Endothelial cell of umbilical vein (primary cell): ENCODE data around the gene BMPER. TPM values are rescaled to one million over a fixed set of nuclear protein-coding genes. Genes with fewer than 3 reads are reported as not detected.

ENCODE experiments used
- BruUV-seq: library from RNA; stranded (reverse); fragments of 400-500 nt; replicated peaks from 2 replicates; lab custom pipeline; 2021; lab: Mats Ljungman, UMichigan
- CTCF ChIA-PET: fragments of 300-600, 350-600 bp; sonication (Branson Sonifier 250); formaldehyde crosslinking; loops from one replicate; lab custom pipeline; 2021; ENCODE audit warnings: antibody characterized with exemption, inconsistent platforms; lab: Charles Lee
- POLR2A ChIA-PET: fragments of 300-600, 350-600 bp; sonication (Branson Sonifier 250); formaldehyde crosslinking; loops from one replicate; lab custom pipeline; 2021; ENCODE audit warnings: antibody characterized with exemption, inconsistent platforms; lab: Charles Lee
- DNase-seq: peaks from one replicate; pipeline ENCODE4 v3.0.0-alpha.2; 2011; ENCODE audit warnings: low read depth, low spot score
- FAIRE-seq: peaks from 2 replicates; lab custom pipeline; 2011; peaks lifted over from hg19 to GRCh38; lab: Jason Lieb, UNC
- H2AFZ ChIP-seq: 2 replicates; pipeline ENCODE4 v1.6.0; 2012; ENCODE audit warnings: low read depth, low read length, control low read depth, inconsistent platforms
- H3K27ac ChIP-seq: 2 replicates; pipeline ENCODE4 v1.5.1; 2011; ENCODE audit warnings: low read depth, mild to moderate bottlenecking, control low read depth, low read length, moderate library complexity; ENCODE audit not compliant: insufficient read depth
- H3K27me3 ChIP-seq, 2 experiments: 2 replicates each; pipeline versions ENCODE4 v1.6.0 to v1.6.1; 2011; ENCODE audit warnings: low read length in 2 of 2, mixed read lengths in 1 of 2; ENCODE audit not compliant: control insufficient read depth in 2 of 2, insufficient read depth in 2 of 2
- H3K36me3 ChIP-seq, 2 experiments: 2 replicates in 1 of 2; 3 replicates in 1 of 2; pipeline ENCODE4 v1.5.1; 2011; ENCODE audit warnings: low read length in 2 of 2, mild to moderate bottlenecking in 1 of 2, moderate library complexity in 1 of 2; ENCODE audit not compliant: control insufficient read depth in 2 of 2, insufficient read depth in 2 of 2; ENCODE audit errors: extremely low read depth in 1 of 2
- H3K4me1 ChIP-seq: 3 replicates; pipeline ENCODE4 v1.5.1; 2011; ENCODE audit warnings: mild to moderate bottlenecking, low read length; ENCODE audit not compliant: control insufficient read depth, insufficient read depth; ENCODE audit errors: extremely low read depth
- H3K4me2 ChIP-seq: 2 replicates; pipeline ENCODE4 v1.6.1; 2011; ENCODE audit warnings: low read length, control low read depth, mixed read lengths; ENCODE audit not compliant: insufficient read depth
- H3K4me3 ChIP-seq, 3 experiments: fragments of 200-600 bp in 1 of 3; sonication (generic), shearing (Covaris generic) in 1 of 3; replicated peaks in 1 of 3; 2 replicates each; pipeline ENCODE4 v1.5.1; 2011 to 2016; ENCODE audit warnings: control low read depth in 3 of 3, low read length in 3 of 3, mild to moderate bottlenecking in 2 of 3, inconsistent platforms in 1 of 3, low read depth in 1 of 3, moderate library complexity in 1 of 3; ENCODE audit not compliant: insufficient read depth in 1 of 3
- H3K79me2 ChIP-seq: 2 replicates; pipeline ENCODE4 v1.6.0; 2012; ENCODE audit warnings: low read length, inconsistent platforms; ENCODE audit not compliant: control insufficient read depth, insufficient read depth
- H3K9ac ChIP-seq: replicated peaks from 2 replicates; pipeline ENCODE3; 2011; ENCODE audit warnings: low read length, control low read depth; ENCODE audit not compliant: insufficient read depth; ENCODE audit errors: extremely low read depth
- H3K9me1 ChIP-seq: replicated peaks from 3 replicates; pipeline ENCODE4 v1.6.0; 2011; ENCODE audit warnings: mild to moderate bottlenecking, low read length; ENCODE audit not compliant: control insufficient read depth, insufficient read depth; ENCODE audit errors: extremely low read depth
- H3K9me3 ChIP-seq: replicated peaks from 2 replicates; pipeline ENCODE4 v1.5.1; 2012; ENCODE audit warnings: low read length, inconsistent platforms; ENCODE audit not compliant: control insufficient read depth, insufficient read depth
- H4K20me1 ChIP-seq: replicated peaks from 2 replicates; pipeline ENCODE3; 2011; ENCODE audit warnings: mild to moderate bottlenecking, low read length; ENCODE audit not compliant: control insufficient read depth, insufficient read depth; ENCODE audit errors: extremely low read depth
- FOS ChIP-seq: IDR thresholded peaks from 2 replicates; pipeline ENCODE4 v1.6.1; 2011; ENCODE audit warnings: mild to moderate bottlenecking, low read length, moderate library complexity, borderline replicate concordance; ENCODE audit not compliant: insufficient read depth
- GATA2 ChIP-seq: IDR thresholded peaks from 2 replicates; pipeline ENCODE4 v1.7.0; 2011; ENCODE audit warnings: low read depth, mild to moderate bottlenecking, moderate library complexity, mixed read lengths, low read length; ENCODE audit not compliant: insufficient read length, insufficient read depth
- POLR2A ChIP-seq: IDR thresholded peaks from 2 replicates; pipeline ENCODE4 v1.6.1; 2012; ENCODE audit warnings: low read depth, mild to moderate bottlenecking, control low read depth, low read length
- POLR2AphosphoS5 ChIP-seq: IDR thresholded peaks from 2 replicates; pipeline ENCODE4 v1.6.1; 2012; ENCODE audit warnings: low read depth, mild to moderate bottlenecking, control low read depth, low read length, moderate library complexity; ENCODE audit not compliant: insufficient read depth
- dilution Hi-C: fragments of 300-500 bp; cut with MboI; formaldehyde crosslinking; loops from one replicate; pipeline ENCODE4 v1.15.0; 2019; ENCODE audit warnings: low sequenced_read_pairs; ENCODE audit not compliant: extremely low pct_ligation_motif_present
- intact Hi-C: fragments of 100-400 bp; cut with micrococcal nuclease; formaldehyde crosslinking; loops from one replicate; pipeline ENCODE4 v1.10.0; 2022
- polyA plus RNA-seq, 4 experiments: library from polyadenylated mRNA; depleted of rRNA in 3 of 4; stranded (reverse) in 3 of 4; unstranded in 1 of 4; fragments of >200 nt; gene quantifications; 2 replicates each; pipeline versions ENCODE4 v1.2.1 to v1.2.3, GENCODE V29; 2011 to 2012; ENCODE audit warnings: missing spikeins in 1 of 4
- total RNA-seq: library from RNA; stranded (reverse); gene quantifications from 2 replicates; pipeline ENCODE4 v1.2.3, GENCODE V29; 2021

Gene BMPER
- total and polyA plus RNA-seq, 2 donors (not counting 3 experiments of a cell fraction or from before 2014, with no cell fraction given) = 0.10 to 0.13 TPM

DNA sequence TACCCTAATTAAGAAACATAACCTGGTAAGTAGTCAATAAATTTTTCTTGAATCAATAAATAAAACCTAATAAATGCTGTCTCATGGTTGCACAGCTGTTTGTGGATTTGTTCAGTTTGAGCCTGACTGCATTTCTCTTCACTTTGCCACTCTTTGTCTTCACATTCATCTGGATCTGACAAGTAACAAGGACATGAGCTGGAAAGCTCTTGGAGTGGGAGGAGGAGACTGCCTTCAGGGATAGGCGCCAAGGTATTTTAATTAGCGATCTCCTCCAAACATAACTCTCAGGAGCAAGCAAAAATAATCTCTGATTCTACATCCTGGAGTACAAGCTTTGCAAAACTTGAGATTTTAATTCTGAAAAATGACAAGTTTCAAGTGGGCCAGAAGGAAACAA, 251.0 kb downstream of the BMPER start:
- no peak overlapping the region for H2AFZ ChIP-seq
- H3K9me1 ChIP-seq = no peaks in the 10 kb centered on the region
- DNase-seq (no peak), FAIRE-seq (no peak)
- H3K9me3 ChIP-seq = no peaks in the 10 kb centered on the region
- H3K79me2 ChIP-seq = no peaks in the 10 kb centered on the region
- intact Hi-C loops (no loop called here), dilution Hi-C loops (no loop called here)
- no peak overlapping the region for H3K27ac ChIP-seq
- no peak overlapping the region for H3K9ac ChIP-seq
- no TSS peak for BruUV-seq
- H3K27me3 ChIP-seq = no peaks in the 10 kb centered on the region
- no peak overlapping the region for H3K4me2 ChIP-seq
- TF ChIP-seq GATA2 (no peak), FOS (no peak), POLR2A (no peak)
- no peak overlapping the region for H3K4me3 ChIP-seq
- no peaks in the 10 kb centered on the region for H3K4me1 ChIP-seq
- no peaks in the 10 kb centered on the region for H4K20me1 ChIP-seq
- CTCF ChIA-PET = interaction anchor here (1.0 to 1.2 kb wide), 2 partner anchors 22 to 174 kb away, joined by 3 to 4 read pairs; no protein-coding TSS in a partner anchor
- no peaks in the 10 kb centered on the region for H3K36me3 ChIP-seq
- POLR2A ChIA-PET = no interaction called here

DNA sequence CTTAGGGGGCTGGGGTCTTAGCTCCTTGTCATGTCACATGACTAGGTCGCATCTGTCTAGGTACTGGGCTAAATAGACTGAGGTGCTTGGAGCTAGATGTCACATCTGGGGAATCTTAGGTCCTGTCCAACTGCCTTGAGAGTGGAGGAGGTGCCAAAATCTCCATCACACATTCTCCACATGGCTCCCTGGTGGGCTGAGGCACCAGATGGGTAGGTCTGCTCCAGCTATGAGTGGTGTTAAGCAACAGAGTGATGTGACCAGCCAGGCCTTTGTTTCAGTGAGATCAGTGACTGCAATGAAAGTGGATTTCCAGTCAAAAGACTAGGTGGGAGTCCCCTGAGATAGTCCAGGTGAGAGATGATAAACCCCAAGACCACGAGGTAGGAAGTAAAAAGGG, 251.8 kb downstream of the BMPER start:
- POLR2A ChIA-PET = no interaction called here
- dilution Hi-C loops = no loop called here
- no peak overlapping the region for H3K27ac ChIP-seq

More for the DNA sequence above, 251.8 kb downstream of the BMPER start:
- H3K4me1 ChIP-seq = no peaks in the 10 kb centered on the region
- intact Hi-C loops = no loop called here
- H3K79me2 ChIP-seq = no peaks in the 10 kb centered on the region
- no peaks in the 10 kb centered on the region for H3K36me3 ChIP-seq
- BruUV-seq = no TSS peak
- no peak overlapping the region for H3K4me3 ChIP-seq
- no peaks in the 10 kb centered on the region for H3K9me3 ChIP-seq
- H3K27me3 ChIP-seq = no peaks in the 10 kb centered on the region
- H3K9ac ChIP-seq = no peak overlapping the region
- CTCF ChIA-PET = no interaction called here
- FAIRE-seq (no peak), DNase-seq (no peak)
- no peaks in the 10 kb centered on the region for H3K9me1 ChIP-seq
- no peak overlapping the region for H3K4me2 ChIP-seq
- no peak for TF ChIP-seq POLR2AphosphoS5
- no peak overlapping the region for H2AFZ ChIP-seq
- H4K20me1 ChIP-seq = no peaks in the 10 kb centered on the region
